Vagina (tissue), 2 donors: Measurements from ENCODE around the gene CSMD2.

Source experiments
- CTCF ChIP-seq, 3 experiments: fragments of 450-650 bp in 2 of 3; fragments of 200-600 bp in 1 of 3; sonication (generic) in 1 of 3; IDR thresholded peaks; one replicate each; pipeline ENCODE4 v1.5.1; 2017 to 2019; ENCODE audit warnings: antibody characterized with exemption in 3 of 3, mild to moderate bottlenecking in 2 of 3, moderate library complexity in 2 of 3
- POLR2AphosphoS5 ChIP-seq, 2 donors: sonication (generic); formaldehyde crosslinking; IDR thresholded peaks; one replicate each; pipeline ENCODE4 v1.9.0; 2017; ENCODE audit warnings: antibody characterized with exemption in 2 of 2, mild to moderate bottlenecking in 2 of 2, low read depth in 1 of 2; ENCODE audit not compliant: insufficient read depth in 1 of 2

GRCh38 chr1:34018285-34018684, 146.7 kb downstream of the CSMD2 start:
- no peak for TF ChIP-seq POLR2AphosphoS5 (IDR thresholded peaks at IDR 0.05; ENCODE audit: insufficient read depth in 1 of 2, low read depth in 1 of 2)
- TF ChIP-seq CTCF (IDR thresholded peaks at IDR 0.05): no peak
